GM21737 (cell line): Measurements from ENCODE around the gene RNU5B-1.

Experiments
- ATAC-seq: cut with Tn5 transposase; IDR thresholded peaks from one replicate; pipeline ENCODE4 v1.9.1; 2021; ENCODE audit warnings: mild to moderate bottlenecking, moderate library complexity; ENCODE audit not compliant: unreplicated experiment

The RNU5B-1 gene

DNA sequence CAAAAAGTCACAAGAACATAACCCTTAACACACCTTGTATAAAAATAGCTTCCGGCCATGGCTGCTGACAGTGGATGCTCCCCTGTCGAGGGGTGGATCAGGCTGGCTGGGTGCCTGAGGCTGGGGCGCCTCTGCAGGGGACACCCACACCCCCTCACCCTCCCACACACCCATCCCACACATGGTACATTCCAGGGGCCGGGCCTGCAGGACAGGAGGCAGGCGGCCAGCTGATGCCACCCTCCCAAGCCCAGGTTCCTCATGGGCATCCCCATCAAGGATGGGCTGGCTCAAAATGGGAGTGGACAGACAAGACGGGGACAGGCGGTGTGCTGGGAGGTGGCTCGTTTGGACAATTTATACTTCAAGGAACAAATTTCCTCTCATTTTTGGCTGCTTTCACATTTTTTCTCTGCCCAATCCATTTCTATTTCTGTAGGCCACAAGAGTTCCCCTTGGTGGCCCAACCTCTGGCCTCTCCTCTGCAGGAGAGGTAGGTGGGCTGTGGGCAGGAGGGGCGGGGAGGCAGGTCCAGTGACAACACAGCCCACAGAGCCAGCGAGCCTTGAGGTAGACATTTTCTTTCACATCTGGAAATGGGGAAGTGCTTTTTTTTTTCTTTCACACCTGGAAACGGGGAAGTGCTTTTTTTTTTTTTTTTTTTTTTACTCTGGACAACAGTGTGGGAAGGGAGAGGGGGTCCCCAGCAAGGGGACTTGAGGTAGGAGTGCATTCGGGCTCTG is 23.3 kb downstream of the RNU5B-1 start:
- ATAC-seq, result no peak

DNA sequence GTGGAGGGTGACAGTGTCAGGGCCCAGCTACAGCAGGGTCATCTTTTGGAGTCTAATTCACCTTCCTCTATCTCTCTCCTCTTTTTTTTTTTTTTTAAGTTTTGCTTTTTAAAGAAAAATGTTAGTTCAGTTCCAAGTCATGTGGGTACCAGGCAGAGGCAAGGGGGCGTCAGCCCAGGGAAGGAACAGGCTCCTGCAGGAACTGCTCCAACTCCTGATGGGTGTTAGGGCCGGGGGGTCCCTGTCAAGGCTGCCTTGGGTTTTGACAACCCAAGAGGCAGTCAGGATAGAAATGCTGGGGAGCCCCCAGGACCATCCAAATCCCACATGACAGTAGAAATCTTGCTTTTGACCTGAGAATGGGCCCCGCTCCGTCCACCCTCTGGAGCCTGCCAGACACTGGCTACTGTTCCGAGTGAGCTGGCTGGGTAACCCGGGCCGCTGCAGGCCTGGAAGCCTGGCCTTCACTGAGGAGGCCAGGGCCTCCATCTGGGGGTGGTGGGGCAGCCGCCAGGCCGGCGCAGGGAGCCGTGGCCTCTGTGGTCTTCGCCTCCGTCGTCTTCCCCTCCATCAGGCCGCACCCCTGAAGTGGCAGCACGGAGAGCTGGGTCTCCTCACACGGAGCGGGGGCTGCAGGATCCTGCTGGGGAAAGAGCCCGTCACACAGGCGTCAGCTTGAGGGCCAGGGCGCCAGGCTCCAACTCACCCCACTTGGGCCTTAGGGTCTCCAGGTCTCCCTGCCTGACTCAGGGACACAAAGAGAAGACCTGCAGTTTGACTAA is 24.2 kb downstream of the RNU5B-1 start:
- ATAC-seq, result no peak

DNA sequence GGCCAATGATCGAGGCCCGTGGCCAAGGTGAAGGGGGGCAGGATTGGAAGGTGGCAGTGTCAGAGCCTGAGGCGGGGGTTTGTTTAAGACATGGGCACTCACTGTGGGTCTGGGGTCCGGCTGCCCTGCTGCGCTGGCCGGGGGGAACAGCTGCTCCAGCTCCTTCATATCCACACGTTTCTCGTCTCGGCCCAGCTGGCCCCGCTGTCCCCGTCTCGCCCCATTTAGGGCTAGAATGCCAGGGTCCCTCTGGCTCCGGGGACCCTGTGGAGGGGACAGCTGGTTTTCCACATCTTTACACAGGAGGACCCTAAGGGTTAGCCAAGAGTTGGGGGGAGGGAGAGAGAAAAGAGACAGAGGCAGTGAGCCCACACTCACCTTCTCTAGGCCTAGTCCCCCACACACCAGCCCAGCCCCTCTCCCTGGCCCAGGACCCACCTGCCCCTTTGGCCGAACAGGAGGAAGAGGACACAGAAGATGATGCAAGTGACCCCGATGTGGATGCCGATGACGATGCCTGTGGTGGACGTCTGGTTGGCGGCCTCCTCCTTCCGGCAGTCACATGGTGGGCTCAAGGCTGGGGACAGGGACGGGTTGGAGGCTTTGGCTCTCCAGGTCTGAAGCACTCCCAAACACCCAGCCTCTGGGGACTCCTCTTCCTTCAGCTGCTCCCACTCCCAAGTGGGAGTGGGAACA is 25.0 kb downstream of the RNU5B-1 start:
- no peak for ATAC-seq

DNA sequence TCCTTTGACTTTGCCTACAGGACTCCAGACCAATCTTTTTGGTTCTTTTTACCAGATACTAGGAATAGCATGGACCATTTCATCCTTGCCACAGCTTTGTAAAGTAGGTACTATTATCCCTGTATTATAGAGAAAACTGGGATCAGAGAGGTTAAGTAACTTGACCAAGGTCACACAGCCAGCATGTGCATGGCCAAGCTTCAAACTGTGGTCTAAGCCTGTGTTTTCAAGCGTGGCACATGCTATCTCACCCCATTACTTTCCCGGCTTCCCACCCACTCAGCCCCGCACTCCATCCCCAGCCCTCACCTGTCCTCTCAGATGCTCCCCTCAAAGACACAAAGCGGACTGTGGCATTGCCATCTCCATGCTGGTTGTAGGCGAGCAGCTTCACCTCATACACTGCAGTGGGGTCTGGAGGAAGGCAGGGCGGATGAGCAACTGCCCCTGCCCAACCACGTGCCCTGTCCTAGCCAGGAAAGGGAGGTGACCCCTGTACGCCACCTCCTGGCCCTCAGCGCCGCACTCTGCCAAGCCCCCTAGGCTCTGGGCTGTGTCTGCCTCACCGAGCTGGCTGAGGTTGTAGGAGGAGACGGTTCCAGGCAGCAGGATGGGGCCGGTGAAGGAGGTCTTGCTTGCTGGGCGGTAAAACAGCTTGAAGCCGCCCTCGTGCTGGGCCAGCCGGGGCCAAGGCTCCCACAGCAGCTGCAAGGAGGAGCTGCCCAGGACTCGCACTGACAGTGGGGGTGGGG is 25.7 kb downstream of the RNU5B-1 start:
- ATAC-seq, result no peak

DNA sequence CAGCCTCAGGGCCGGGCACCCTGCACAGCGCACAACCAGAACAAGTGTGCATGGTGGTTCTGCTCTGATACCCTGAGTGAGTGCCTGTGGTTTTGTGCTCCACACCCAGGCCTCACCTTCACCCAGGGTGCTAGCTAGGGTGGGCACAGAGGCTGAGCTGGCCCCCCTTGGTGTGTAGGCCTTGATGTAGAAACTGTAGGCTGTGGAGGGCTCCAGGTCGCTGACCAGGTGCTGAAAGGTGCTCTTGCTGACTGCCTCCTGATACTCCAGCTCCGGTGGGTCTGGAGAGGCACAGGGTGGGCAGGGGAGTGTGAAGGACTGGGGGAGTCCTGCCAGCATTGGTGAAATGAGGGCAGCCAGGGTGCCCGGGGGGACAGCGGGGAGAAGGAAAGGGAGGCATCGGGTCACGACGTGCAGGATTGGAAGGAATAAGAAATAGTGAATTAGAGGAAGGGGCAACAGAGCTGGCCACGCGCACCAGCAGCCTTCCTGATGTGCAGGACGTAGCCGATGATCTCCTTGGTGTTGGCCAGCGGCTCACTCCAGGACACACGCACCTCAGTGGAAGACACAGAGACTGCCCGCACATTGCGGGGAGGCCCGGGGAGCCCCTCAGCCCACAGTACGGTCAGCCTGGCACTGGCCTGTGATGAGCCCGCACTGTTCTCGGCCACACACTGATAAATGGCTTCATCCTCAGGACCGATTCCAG is 26.6 kb downstream of the RNU5B-1 start:
- no peak for ATAC-seq

DNA sequence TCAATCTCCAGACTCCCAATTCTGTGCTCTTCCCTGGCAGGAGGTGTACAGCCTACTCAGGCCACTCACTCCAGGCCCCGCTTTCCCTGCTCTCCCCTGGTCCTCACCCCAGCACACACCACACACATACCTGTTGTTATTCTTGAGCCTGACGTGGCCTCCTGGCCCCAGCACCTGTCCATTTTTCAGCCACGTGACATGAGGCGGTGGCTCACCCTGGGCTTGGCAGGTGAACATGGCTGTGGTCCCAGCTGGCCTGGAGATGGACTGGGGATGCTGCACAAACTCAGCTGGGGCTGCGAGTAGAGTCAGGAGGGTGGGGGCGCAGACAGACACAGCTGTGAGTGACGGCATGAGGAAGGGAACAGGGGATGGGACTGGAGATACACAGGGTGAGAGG is 27.3 kb downstream of the RNU5B-1 start:
- ATAC-seq, result no peak

DNA sequence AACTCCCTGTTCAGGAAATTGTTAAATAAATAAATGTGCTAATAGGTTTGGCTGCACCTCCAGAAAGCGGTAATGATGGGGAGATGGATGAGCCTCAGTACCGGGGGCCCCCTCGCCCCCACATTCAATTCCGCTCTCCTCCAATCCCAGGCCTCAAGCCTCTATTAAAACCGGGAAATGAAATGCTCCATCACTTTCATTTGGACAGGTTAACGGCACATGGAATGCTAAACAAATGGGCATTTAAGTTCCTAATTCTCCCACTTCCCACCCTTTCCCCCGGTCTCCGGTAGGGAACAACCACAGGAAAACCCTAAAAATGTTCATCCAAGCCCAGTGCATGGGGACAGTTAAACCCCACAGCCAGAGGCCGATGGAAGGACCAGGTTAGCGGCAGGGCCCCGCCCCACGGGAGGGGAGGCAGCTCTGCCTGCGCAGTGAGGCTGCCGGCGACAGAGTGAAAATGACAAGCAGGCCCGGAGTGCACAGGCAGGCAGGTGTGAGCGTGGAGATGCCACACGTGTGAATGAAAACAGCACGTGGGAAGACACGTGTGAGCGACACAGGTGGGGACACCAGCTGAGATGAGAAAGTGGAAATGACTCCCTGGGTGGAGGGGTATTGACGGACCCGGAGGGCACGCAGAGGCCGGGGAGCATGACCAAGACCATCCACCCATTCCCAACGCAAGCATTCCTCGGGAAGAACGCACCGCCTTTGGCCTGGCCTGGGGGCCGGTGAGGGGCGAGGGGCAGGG is 28.1 kb downstream of the RNU5B-1 start:
- no peak for ATAC-seq

DNA sequence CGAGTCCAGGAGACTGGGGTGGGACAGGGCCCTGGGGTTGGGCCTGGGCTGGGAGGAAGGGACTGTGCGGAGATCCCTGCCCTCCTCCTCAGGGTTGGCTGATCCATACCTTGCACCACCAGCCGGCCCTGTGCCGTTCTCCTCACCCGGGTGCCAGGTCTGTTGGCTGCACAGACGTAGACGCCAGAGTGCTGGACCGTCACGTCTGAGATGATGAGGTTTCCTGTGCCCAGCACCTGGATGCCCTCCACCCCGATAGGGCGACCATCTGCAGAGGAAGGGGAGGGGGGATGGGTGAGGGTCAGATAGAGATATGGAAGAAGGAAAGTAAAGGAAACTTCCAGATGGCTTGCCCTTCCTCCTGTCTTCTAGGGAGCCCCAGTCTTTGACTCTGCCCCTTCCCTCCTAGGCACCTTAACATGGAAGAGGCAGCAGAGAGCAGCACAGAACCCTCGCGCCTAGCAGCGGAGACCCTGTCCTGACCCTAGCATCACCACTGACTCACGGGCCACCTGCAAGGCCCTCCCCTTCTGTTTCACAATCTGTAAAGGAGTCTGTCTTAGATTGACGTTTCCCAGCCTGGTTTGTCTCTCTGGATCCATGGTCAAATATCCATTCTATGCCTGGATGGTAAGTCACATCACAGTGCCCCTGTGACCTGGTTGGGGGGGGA is 28.8 kb downstream of the RNU5B-1 start:
- ATAC-seq, result no peak

DNA sequence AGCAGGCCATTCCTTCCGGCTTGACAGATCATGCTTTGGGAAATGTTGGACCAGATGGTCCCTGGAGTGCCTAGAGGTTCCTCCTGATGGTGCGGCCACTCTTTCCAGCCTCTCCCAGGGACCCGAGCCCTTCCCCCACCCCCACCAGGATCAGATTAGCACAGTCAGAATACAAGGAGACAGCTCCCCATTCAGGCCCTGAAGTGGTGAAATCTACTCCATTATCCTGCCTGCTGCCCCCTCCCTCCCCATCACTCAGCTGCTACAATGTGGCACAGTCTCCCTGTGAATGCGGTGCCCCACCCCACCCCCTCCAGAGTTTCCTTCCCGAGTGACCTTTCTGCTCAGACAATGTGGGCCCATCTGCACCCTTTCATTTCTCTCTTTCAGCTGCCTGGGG is 29.4 kb downstream of the RNU5B-1 start:
- no peak for ATAC-seq

DNA sequence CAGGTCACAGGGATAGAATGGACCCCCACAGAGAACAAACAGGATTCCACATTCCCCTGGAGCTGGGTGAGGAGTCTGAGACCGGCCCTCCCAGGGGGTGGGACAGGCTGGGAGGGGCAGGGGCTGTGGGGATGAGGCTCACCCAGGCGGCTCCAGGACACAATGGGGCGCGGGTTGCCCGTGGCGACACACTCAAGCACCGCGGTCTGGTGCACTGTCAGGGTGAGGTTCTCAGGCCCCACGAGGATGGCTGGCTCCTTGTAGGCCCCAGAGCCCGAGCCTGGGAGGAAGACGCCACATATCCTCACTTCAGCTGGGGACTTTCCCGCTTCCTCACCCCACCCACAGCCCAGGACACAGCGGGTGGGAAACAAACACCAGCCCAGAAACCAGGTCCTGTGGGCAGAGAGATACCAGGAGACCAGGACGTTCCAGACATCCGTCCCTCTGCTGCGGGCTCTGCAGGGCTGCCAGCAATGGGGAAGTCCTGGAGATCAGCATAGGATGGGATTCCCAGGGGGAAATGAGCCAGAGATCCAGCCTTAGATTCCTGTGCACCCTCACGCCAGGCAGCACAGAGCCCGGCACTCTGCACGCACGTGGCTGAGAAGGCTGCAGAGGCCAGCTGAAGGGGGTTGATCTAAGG is 30.2 kb downstream of the RNU5B-1 start:
- ATAC-seq, result no peak

DNA sequence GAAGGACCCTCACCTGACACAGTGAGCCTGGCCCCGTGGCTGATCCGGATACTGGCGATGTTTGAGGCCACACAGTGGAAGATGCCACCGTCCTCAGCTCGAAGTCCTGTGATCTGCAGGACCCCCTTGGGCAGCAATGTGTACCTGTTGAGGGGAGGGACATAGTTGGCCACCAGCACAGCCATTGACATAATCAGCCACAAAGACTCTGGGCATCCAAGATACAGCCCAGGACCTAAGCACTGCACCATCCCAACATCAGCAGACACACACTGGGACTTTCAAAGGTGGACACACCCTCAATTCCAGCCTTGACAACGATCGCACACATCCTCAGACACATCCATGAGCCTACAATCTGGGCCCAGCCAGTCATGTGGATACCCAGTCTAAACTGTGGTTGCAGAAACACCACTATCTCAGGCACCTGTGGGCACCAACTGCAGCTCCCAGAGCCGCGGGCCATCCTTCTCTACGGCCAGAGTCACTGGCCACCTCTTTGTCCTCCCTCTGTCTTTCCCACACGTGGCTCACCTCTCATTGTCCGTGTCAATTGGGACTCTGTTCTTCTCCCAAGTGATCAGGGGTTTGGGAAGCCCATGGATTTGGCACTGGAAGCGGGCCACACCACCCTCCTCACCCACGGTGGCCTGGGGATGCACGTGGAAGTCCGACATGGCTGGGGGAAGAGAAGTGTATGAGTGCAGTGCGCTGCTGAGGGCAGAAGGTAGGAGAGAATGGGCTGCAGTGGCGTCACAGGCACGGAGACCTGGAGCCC is 31.0 kb downstream of the RNU5B-1 start:
- ATAC-seq, result no peak

DNA sequence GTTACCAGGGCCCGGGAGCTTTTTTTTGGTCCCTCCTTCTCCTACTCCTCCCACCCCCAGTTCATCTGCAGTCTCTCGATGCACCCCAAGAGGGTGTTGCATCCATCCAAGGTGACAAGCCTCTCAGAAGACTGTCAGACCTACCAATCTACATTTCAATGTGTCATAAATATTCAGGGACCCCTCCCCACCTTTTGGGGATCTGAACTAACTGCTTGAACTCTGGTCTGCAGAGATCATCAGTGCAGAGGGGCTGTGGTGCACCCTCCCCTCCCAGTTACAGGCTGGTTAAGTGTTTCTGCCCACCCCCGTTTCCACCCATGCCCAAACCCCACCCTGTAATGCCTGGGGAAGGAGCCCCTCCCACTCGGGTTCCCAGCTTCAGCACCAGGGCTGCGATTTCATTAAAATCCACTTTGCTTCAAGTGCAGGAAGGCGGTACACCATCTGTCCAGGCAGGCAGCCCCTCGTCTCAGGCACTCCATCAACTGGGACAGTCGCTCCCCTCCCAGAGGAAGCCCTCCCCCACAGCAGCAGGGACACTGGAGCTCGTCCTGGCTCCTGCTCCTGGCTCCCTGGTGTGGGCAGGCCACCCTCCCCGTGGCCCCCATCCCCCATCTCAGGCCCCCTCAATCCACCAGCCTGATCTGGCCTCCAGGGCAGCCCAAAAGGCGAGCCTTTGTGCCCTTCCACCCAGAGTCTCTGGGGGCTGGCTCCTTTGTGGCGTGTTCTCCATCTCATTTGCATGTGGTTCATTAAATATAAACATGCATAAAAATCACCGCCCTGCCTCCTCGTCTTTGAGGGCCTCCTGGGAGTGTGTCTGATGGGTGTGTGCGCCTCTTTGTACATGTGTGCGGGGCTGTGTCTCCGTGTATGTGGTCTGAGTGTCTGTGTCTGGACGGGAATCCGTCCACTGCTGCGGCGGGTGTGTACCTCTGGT is 32.3 kb downstream of the RNU5B-1 start:
- no peak for ATAC-seq

DNA sequence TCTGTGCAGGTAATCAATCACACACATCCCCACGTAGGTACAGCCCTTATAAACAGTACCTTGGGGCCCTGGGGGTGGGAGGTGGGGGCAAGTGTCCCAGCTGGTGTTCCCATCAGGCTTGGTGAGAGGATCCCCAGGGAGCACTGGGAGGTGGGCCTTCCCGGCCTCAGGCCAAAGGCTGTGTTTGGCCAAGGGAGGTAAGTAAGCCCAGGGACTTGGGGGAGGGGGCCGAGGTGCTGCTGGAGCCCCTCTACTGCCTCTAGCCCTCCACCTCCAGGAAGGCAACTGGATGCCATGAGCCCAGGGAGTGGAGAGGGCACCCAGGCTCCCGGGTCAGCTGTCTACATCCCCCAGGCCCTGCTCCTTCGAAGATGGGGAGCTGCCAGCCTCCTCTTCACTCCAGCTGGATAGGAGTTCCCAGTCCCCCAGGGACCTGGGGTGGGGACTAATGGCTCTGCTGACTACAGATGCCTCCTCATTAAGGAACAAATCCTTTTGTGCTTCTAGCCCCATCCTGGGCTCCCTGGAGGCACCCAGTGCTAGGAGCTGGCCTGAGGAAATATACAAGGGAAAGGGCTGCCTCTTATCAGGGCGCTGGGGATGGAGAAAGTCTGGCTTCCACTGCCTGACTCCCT is 33.1 kb downstream of the RNU5B-1 start:
- no peak for ATAC-seq

DNA sequence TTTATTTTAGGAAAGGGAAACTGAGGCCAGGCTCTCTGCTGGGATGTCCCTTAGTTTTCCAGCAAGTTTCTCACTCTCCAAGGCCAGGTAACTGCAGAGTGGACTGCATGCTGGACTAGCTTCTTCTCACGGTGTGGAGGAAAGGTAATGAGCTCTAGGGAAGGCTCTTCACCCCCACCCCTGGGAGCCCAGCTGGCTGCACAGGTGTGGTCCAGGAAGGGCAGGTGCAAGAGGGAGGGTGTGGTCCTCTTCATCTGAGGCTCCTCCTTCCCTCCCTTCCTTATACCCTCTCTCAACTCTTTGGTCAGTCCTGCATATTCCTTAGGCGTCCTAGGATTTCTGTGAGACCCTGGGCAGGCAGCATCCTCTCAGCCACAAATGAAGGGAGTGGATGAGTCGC is 33.9 kb downstream of the RNU5B-1 start:
- ATAC-seq, result no peak

DNA sequence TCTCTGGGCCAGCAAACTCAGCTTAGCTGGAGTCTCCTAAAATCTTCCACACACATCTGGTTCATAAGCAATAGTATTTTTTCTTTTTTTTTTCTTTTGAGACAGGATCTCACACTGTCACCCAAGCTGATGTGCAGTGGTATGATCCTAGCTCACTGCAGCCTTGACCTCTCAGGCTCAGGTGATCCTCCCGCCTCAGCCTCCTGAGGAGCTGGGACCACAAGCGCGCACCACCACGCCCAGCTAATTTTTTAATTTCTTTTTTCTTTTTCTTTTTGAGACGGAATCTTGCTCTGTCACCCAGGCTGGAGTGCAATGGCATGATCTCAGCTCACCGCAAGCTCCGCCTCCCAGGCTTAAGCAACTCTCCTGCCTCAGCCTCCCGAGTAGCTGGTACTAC is 34.3 kb downstream of the RNU5B-1 start:
- no peak for ATAC-seq

DNA sequence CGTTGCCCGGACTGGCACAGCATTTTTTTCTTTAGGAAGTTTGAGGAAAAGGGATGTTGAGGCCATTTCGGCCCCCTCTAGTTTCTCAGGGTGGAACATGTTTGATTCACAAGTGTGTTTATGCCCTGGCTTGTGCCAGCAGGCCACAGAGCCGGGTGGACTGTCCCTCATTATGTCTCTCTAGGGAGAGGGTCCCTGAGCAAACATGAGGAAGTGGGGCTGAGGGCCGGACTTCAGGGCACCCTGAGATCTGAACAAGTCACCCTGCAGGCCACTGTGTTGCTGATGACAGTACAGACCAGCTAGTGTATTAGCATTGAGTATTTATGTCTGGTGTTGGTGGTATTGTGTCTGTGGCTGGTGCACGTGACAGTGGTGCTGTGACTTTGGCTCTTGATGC is 34.9 kb downstream of the RNU5B-1 start:
- no peak for ATAC-seq
